ENCODE data around the gene PANK1.
A peak's percentile ranks its signal among the peaks of the same experiment; 100 is the strongest.

The PANK1 gene

GRCh38 chr10:89535171-89536012 is 109.7 kb downstream of the PANK1 start, which contains the start of gene SLC16A12:
SLC16A12 (minus strand) TSS chr10:89535594; CDS start chr10:89462578, 73,016 bp downstream.
- Histone ChIP-seq H3K4me1 (ENCODE audit: insufficient read depth, low read length) (peaks cover 8% of the 10 kb centered on the region; the same call in 1 of the 2 replicates), H3K36me3 (ENCODE audit: insufficient read depth, low read length) (no peaks in the 10 kb centered on the region), H3K9ac (ENCODE audit: low read depth, low read length) (peak within 1 kb of the TSS; percentile 62), H3K9me3 (ENCODE audit: control insufficient read depth, insufficient read depth, low read length) (no peaks in the 10 kb centered on the region)

GRCh38 chr10:89534826-89535166 is 110.2 kb downstream of the PANK1 start:
- no peaks in the 10 kb centered on the region for H3K9me3 ChIP-seq (ENCODE audit: control insufficient read depth, insufficient read depth, low read length)

More at GRCh38 chr10:89534826-89535166, 110.2 kb downstream of the PANK1 start:
- Histone ChIP-seq H3K36me3 (ENCODE audit: insufficient read depth, low read length) (no peaks in the 10 kb centered on the region), H3K4me1 (ENCODE audit: insufficient read depth, low read length) (peaks cover 8% of the 10 kb centered on the region; the same call in 1 of the 2 replicates), H3K9ac (ENCODE audit: low read depth, low read length) (peak overlapping the region; percentile 54)
